Left cardiac atrium (tissue), 4 donors: ENCODE results near the gene ZNF532. TPM values are rescaled to one million over a fixed set of nuclear protein-coding genes. Genes with fewer than 3 reads are reported as not detected.

Source experiments
- ATAC-seq, 2 donors: fragments of 200-7000 bp; cut with Tn5 transposase; one replicate each; pipeline ENCODE4 v1.9.1; 2020; ENCODE audit warnings: mild to moderate bottlenecking in 2 of 2, moderate library complexity in 2 of 2
- DNase-seq: peaks from one replicate; pipeline ENCODE4 v3.0.0-alpha.2; 2020
- intact Hi-C, 2 donors: fragments of 100-400 bp; cut with DNase I; formaldehyde crosslinking; loops; one replicate each; pipeline versions ENCODE4 v1.14.1 to v1.15.1; 2022 to 2023
- total RNA-seq, 2 donors: library from RNA; stranded (reverse); fragmentation: NEBNext Ultra II Directional; extraction: Animal tissue kit (Norgen Biotek cat#: 25700); gene quantifications; one replicate each; pipeline ENCODE4 v1.2.1, GENCODE V29; 2021
- donor health status: DM: no; HTN: yes; CAD: no.
- donor health status: DM: no; HTN: yes; CAD: no; lungs with severe emphysema.
- donor health status: DM: yes; HTN: yes; CAD: no.
- donor health status: Dilated cardiomyopathy.

ZNF532 gene
- total RNA-seq, 2 donors from 2014 or later: 56.8 to 57.9 TPM

DNA sequence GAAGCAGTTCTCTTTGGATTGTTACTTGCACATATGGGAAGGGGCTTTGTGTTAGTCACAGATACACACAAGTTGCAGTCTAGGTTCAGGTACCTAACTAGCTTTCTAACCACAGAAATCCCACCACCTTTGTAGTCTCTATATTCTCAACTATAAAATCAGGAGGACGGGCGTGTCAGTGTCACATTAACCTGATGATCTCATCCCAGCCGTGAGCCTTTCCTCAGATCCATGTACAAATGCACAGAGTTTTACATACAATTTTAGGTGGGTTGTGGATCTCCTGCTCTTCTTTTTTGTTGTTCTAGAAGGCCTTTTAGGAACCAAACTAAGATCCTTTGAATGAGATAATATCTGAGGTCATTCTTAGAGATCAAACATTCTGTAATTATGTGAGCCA, 94.0 kb downstream of the ZNF532 start:
- no peak for ATAC-seq
- intact Hi-C loops: loop anchor here in 1 of 2 donors (5.0 kb wide), 1 partner anchor 99 kb away; no protein-coding TSS in a partner anchor
- no peak for DNase-seq

DNA sequence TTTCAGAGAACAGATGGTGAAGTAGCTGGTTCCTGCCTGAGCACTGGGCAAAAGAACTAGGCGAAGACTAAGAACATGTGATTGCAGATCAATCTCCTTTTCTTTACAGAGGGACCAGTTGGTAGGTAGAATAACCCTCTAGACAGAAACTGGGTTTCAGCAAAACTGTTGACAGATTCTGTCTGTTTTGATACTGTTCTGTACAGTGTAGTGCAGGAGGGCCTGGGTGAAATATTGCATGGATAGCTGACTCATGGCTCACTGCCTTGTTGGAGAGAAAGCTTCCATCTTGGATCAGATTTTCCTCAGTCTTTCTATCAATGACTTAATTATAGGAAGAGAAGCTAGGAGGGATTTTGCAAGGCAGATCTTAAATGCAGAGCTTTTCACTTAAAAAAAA, 95.8 kb downstream of the ZNF532 start:
- peak in 1 of 2 donors; percentile 24 for ATAC-seq
- intact Hi-C loops: loop anchor here in 1 of 2 donors (5.0 kb wide), 1 partner anchor 37 kb away; no protein-coding TSS in a partner anchor
- no peak for DNase-seq

GRCh38 chr18:58960946-58961722, 96.5 kb downstream of the ZNF532 start:
- peak; percentile 78 to 90 for ATAC-seq
- DNase-seq: peak; percentile 54
- intact Hi-C loops: loop anchor here in 1 of 2 donors (5.0 kb wide), 1 partner anchor 36 kb away; no protein-coding TSS in a partner anchor

DNA sequence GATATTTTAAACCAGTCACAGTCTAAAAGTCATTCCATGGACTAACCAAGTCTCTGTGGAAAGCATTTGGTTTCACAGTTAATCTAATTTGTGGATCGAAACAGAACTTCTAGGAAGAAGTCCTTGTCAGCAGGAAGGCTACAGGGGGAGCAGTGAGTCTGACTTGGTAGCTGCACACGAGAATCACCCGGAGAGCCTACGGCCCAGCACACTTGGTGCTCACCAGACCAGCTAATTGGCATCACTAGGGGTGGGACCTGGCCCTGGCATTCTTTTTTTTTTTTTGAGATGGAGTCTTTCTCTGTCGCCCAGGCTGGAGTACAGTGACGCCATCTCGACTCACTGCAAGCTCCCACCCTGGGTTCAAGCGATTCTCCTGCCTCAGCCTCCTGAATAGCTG, 97.7 kb downstream of the ZNF532 start:
- intact Hi-C loops: loop anchor here in 1 of 2 donors (5.0 kb wide), 1 partner anchor 35 kb away; no protein-coding TSS in a partner anchor
- no peak for ATAC-seq

GRCh38 chr18:58965291-58966004, 100.8 kb downstream of the ZNF532 start:
- no peak for DNase-seq
- intact Hi-C loops: no loop called here
- no peak for ATAC-seq

More for the DNA sequence above, 97.7 kb downstream of the ZNF532 start:
- no peak for DNase-seq

DNA sequence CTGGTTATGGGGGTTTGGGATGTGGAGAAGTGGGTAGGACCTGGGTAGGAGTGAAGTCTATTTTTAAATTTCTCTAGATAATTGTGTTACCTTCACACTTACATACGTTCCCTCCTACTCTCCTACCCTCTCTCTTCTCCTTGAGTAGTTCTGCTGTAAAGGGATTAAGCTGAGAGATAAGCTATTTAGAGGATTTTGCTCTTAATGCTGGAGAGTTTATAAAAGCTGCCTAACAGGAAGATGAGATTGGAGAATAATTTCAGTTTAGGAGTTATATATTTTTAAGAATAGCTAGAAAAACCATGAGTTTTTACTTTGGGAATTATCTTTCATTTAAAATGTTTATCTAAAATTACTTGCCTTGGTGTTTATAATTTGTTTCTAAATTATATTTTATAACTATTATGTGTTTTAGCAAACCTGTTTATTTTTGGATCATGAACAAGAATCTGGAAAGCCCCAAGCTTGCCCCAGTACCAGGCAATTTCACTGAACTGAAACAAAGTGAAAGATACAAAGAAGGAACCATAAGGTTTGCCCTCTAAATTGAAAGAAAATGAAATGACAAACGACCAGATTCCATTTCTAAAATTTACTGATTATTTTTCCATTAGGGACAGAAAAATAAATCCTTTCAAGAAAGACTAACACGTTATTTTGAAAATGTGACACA, 101.5 kb downstream of the ZNF532 start:
- intact Hi-C loops: no loop called here
- no peak for ATAC-seq

GRCh38 chr18:58966704-58967103, 102.0 kb downstream of the ZNF532 start:
- ATAC-seq: no peak
- intact Hi-C loops: no loop called here

More for the DNA sequence above, 101.5 kb downstream of the ZNF532 start:
- DNase-seq: no peak

GRCh38 chr18:58967751-58968254, 103.1 kb downstream of the ZNF532 start:
- ATAC-seq: no peak
- intact Hi-C loops: no loop called here
- no peak for DNase-seq

More at GRCh38 chr18:58966704-58967103, 102.0 kb downstream of the ZNF532 start:
- no peak for DNase-seq

- DNase-seq: no peak
- ATAC-seq: no peak
- intact Hi-C loops: no loop called here
These were observed 106.5 kb downstream of the ZNF532 start for GRCh38 chr18:58970943-58971790.

DNA sequence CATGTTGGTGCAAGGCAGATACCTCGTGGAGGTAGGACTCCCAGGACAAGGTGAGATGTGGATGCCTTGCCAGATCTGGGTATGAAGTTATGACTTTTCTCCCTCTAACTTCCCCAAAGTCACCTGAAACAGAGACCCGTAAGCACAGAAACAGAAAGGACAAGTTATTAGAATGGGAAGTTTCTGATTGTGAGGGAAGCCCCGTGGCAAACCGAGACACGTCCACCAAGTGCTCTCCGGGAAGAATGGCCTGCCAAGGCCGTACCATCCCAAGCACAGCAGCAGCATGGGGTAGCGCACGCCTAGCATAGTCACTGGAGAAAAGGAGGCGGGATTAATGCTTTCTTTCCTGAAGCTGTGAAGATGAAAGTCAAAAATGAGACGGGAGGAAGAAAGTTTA, 110.6 kb downstream of the ZNF532 start:
- no peak for DNase-seq
- peak; percentile 49 to 66 for ATAC-seq

GRCh38 chr18:58975781-58976180, 111.1 kb downstream of the ZNF532 start:
- DNase-seq (no peak), ATAC-seq (no peak)

More for the DNA sequence above, 110.6 kb downstream of the ZNF532 start:
- intact Hi-C loops: no loop called here

DNA sequence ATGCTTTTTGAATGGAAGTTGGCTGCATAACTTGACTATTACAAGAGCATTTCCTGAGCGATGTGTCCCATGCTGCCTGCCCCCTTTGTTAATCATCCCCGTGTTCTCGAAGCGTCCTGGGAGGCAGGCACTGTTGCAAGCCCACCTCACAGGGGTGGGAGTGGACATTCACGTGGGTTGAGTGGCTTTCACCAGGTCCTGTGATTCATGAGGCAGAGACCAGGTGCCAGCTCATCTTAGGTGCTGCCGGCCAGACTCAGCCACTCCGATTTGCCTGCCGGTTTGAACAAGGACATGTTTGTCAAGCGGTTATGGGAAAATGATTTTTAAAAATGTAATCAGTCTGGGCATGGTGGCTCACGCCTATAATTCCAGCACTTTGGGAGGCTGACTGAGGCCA, 112.5 kb downstream of the ZNF532 start:
- ATAC-seq: no peak
- no peak for DNase-seq
- intact Hi-C loops: no loop called here

More at GRCh38 chr18:58975781-58976180, 111.1 kb downstream of the ZNF532 start:
- intact Hi-C loops: no loop called here

DNA sequence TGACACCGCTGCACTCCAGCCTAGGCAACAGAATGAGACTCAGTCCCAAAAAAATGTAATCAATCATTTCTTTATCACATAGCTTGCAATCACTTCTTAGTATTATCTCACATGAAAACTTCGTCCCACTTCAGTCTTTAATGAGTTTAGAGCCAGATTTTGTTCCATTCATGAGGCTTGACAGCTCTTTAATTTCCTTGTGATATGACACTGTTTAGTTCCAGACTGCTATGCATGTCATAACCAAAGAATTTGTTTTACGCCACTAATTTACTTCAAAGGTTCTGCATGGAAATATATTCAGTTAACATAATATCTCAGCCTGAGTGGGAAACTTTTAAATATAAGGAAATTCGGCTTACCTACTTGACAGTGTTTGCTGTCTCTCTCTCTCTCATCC, 113.1 kb downstream of the ZNF532 start:
- intact Hi-C loops: no loop called here
- DNase-seq (no peak), ATAC-seq (no peak)

DNA sequence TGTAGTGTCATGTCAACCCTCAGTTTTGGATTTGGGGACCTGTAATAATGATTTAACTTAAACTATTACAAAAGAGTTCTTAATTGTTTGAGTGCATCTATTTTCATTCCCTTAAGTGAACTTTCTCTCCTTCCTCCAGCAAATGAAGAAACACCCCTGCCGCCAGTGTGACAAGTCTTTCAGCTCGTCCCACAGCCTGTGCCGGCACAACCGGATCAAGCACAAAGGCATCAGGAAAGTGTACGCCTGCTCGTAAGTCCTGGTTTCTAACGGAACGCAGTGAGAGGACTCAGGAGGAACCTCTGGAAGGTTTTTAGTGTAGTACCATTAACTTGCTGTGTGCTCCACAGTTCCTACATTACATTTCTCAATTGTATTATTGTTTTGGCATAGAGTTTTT, 114.2 kb downstream of the ZNF532 start:
- intact Hi-C loops: no loop called here
- ATAC-seq (no peak), DNase-seq (no peak)

- intact Hi-C loops: no loop called here
- no peak for ATAC-seq
- no peak for DNase-seq
These were observed 114.9 kb downstream of the ZNF532 start for GRCh38 chr18:58979615-58980014.

DNA sequence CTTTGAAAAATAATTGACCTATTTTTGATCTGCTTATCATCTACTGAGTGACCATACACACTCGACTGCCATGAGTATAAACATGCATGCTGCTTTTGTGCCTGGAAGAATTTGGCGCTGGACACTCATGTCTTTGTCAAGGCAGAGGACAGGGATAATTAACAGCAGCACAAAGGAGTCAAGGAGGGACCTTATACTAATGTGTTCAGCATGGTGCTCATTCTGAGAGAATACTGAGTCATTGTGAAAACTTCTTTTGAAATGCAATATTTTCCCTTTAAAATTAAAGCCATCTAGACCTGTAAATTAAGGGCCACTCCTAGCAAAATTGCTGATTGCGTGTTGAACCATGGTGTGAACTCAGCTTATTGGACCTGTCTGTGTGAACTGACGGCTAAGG, 116.3 kb downstream of the ZNF532 start:
- intact Hi-C loops: no loop called here
- DNase-seq (no peak), ATAC-seq (no peak)

GRCh38 chr18:58983260-58984155, 118.8 kb downstream of the ZNF532 start:
- DNase-seq (no peak), ATAC-seq (peak; percentile 34 to 37)
- intact Hi-C loops: no loop called here

DNA sequence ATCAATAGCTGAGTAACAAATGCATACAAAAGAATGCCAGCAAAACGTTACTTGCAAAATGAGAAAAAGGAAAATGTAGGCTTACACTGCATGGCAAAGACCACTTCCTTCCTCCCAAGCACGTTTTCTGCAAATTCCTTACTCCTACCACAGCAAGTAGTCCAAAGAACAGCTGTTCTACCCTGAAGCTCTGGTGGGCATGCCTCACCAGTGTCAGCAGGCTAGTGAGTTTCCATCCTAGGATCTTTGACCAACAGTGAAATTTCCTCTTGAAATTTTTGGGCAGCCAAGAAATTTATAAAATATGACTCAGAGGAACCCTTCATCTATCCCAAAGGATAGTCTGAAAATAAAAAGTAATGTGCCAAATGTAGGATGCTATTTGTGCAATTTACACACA, 123.9 kb downstream of the ZNF532 start:
- ATAC-seq (no peak), DNase-seq (no peak)
- intact Hi-C loops: no loop called here
